Limb (tissue), 2 donors: Measurements from ENCODE around the gene FOXC1.

Experiments used
- DNase-seq, 2 donors: peaks; one replicate each; pipeline ENCODE4 v3.0.0-alpha.2; 2016; ENCODE audit errors: extremely low spot score in 2 of 2

The FOXC1 gene

DNA sequence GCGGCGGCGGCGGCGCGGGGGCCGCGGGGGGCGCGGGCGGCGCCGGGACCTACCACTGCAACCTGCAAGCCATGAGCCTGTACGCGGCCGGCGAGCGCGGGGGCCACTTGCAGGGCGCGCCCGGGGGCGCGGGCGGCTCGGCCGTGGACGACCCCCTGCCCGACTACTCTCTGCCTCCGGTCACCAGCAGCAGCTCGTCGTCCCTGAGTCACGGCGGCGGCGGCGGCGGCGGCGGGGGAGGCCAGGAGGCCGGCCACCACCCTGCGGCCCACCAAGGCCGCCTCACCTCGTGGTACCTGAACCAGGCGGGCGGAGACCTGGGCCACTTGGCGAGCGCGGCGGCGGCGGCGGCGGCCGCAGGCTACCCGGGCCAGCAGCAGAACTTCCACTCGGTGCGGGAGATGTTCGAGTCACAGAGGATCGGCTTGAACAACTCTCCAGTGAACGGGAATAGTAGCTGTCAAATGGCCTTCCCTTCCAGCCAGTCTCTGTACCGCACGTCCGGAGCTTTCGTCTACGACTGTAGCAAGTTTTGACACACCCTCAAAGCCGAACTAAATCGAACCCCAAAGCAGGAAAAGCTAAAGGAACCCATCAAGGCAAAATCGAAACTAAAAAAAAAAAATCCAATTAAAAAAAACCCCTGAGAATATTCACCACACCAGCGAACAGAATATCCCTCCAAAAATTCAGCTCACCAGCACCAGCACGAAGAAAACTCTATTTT, 2.0 kb downstream of the FOXC1 start:
- DNase-seq: no peak

DNA sequence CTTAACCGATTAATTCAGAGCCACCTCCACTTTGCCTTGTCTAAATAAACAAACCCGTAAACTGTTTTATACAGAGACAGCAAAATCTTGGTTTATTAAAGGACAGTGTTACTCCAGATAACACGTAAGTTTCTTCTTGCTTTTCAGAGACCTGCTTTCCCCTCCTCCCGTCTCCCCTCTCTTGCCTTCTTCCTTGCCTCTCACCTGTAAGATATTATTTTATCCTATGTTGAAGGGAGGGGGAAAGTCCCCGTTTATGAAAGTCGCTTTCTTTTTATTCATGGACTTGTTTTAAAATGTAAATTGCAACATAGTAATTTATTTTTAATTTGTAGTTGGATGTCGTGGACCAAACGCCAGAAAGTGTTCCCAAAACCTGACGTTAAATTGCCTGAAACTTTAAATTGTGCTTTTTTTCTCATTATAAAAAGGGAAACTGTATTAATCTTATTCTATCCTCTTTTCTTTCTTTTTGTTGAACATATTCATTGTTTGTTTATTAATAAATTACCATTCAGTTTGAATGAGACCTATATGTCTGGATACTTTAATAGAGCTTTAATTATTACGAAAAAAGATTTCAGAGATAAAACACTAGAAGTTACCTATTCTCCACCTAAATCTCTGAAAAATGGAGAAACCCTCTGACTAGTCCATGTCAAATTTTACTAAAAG, 2.7 kb downstream of the FOXC1 start:
- DNase-seq: no peak

DNA sequence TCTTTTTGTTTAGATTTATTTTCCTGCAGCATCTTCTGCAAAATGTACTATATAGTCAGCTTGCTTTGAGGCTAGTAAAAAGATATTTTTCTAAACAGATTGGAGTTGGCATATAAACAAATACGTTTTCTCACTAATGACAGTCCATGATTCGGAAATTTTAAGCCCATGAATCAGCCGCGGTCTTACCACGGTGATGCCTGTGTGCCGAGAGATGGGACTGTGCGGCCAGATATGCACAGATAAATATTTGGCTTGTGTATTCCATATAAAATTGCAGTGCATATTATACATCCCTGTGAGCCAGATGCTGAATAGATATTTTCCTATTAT, 3.2 kb downstream of the FOXC1 start:
- DNase-seq: peak in 1 of 2 donors; percentile 48

DNA sequence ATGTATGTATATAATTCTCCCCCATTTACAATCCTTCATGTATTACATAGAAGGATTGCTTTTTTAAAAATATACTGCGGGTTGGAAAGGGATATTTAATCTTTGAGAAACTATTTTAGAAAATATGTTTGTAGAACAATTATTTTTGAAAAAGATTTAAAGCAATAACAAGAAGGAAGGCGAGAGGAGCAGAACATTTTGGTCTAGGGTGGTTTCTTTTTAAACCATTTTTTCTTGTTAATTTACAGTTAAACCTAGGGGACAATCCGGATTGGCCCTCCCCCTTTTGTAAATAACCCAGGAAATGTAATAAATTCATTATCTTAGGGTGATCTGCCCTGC, 3.6 kb downstream of the FOXC1 start:
- DNase-seq: no peak

DNA sequence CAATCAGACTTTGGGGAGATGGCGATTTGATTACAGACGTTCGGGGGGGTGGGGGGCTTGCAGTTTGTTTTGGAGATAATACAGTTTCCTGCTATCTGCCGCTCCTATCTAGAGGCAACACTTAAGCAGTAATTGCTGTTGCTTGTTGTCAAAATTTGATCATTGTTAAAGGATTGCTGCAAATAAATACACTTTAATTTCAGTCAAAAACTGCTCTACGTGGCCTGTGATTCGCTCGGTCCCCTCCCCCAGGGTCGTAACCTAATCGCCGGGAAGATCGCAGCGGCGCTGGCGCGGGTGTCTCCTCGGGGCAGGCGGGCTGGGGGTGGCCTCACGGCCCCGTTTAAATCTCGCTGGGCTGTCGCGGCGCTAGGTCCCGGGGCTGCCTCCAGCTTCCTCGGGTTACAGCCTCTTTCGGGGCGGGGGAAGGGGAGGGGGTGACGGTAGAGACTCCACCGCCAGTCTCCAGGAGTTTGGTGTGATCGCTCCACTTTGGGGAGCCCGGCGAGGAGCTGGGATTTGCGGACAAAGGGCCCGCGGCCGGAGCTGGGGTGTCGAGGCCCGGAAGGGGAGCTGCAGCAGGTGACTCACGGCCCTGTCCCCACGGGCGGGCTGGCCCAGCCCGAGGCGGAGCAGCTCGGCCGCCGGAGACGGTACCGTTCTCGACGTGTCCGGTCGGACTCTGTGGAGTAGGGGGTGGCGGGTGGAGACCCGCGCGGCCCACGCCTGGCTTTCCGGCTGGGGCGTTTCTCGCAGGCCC, 4.2 kb downstream of the FOXC1 start:
- peak in 1 of 2 donors; percentile 75 for DNase-seq

DNA sequence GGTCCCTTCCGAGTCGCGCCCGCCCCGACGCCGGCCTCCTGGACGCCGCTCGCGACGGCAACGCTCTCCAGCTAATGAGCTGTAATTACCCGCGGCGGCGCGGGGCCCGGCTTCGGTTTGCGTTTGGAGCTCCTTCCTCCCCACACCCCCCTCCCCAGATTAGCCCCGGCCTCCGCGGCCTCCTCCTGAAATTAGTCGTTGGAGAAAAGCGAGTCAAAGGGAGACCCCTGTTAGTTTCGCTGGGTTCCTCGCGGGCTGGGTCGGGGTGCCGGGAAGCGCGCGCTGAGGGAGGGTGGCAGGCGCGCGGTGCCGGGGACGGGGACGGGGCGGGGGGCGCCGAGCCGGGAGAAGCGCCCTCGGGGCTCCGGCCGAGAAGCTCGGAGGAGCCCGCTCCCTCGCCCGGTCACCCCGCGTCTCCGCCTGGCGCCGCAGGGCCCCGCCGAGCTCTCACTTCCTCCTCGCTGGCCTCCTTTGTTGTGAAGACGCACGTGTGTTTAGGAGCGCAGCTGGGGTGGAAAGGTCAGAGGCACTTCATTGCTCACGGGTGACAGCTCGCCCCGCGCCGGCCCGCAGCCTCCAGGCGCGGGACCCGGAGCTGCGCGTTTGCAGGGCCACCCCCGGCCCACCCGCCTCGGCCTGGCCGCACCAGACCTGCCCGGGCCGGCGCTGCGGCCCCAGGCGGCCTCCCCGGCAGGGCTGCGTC, 4.9 kb downstream of the FOXC1 start:
- DNase-seq: peak in 1 of 2 donors; percentile 62

DNA sequence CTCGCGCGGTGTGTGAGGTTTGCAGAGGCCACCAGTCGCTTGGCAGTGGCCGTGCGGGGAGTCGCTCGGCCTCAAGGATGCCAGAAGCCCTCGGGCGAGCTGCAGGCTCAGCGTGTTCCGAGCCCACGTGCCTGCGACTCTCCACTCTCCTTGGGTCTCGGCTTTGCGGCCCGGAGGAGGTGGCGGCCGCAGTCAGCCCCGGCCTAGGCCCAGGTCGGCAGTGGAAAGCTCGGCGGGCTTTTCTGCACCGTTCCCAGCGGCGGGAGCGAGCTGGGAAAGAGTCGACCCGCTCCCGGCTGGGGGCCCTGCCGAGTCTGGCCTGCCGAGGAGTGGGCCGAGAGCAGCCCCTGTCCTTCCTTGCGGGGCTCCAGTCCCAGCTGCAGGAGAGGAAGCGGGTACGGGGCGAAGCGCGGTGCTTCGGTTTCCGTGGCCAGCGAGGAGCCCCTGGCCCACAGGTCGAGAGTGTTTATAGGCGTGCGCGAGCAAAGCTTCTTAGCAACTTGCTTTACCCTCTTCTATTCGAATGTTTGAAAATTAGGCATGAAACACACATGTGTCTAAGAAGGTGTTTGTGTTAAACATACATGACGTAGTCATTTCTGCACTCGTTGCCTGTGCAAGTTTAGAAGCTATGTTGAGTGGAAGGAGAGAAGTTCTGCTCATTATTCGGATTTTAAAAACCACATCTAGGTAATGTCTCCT, 5.6 kb downstream of the FOXC1 start:
- peak in 1 of 2 donors; percentile 51 for DNase-seq

DNA sequence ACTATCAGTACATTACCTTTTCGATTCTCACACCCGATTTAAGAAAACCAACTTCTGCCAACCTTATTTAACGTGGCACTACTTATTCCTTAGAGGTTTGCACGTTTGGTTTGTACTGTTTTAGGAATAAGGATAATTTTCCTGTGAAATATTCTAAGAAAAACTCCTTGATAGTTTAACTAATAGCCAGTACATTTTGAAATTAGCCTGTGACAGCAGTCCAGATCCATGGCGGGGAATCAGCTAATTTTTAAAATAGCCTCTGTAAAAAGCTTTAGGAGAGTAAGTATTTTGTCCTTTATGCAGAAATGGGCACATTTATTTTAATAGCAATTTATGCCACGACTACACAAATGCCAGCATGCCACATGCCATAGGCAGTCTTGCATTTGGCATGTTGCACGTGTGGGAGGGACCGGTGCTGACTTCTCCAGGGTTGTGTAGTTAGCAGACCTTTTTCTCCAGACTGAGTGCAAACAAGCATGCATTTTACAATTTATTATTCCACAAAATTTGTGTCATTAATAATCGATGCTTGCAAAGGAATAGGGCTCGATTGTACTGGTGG, 6.2 kb downstream of the FOXC1 start:
- peak in 1 of 2 donors; percentile 51 for DNase-seq

DNA sequence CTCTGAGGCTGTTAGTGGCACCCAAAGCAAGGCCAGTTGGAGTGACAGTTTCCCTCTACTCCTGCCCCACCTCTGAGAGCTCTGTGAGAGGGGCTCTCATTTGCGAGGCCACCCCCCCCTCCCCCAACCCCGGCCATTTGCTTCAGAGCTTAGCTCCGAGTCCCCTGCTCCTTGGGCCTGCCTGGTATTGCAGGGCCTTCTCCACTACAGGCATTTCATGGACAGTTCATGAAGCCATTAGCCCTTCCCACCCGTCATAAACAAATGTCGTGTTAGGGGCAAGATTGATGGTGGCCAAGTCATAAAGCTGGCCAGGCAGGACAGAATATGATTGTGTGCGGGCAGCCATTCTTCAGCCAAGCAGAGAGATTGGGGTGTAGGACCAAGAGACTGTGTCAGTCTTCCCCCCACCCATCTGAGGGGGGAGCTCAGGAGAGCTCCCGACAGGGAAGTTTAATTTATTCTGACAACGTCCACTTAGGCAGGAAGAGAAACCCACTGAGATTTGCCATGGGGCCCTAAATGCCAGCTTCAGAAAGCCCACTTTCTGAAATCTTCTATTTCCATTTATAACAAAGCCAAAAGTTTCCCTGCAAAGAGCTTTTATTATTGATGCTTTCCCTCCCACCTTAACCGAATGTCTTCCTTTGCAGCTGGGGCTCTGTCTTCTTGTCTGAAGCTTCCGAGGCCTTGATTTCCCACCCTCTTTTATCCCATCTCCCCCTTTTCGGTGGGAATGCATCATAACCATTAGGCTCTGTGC, 7.2 kb downstream of the FOXC1 start:
- peak in 1 of 2 donors; percentile 52 for DNase-seq

DNA sequence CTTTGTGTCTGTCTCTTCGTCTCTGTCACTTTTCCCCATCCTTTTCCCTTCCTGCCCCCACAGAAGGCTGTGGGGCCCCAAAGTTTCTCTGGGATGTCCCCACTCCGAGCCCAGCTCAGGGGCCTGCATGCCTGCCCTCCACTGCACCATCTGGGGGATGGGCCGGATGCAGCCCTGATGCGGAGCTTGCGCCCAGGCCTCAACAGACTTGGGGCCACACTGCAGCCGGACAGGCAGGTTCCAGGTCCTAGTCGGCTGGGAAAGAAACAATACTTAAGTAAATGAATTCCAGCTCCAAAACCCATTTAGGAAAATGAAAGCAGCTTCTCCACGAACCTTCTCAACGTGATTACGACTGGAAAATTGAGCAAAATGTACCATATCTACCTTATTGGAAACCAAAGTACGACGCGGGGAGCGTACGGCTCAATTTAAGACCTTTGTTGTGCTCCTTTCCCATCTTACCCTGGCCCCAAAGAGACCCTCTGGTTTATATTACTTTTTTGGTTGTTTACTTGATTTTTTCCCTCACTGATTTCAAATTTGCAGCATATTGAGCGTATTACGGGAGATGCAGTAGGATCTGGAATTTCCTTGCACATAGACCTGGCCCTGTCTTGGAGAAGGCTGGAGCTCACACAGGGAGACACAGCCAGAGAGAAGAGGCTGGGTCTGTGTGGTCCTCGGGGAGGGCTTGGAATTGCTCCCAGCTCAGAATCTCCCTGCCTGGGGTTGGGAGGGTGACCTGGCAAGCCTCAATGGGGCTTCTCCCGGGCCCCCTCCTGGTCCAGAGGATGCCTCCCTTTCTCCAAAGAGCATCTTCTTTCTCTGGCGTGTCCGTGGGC, 8.0 kb downstream of the FOXC1 start:
- peak in 1 of 2 donors; percentile 51 for DNase-seq

DNA sequence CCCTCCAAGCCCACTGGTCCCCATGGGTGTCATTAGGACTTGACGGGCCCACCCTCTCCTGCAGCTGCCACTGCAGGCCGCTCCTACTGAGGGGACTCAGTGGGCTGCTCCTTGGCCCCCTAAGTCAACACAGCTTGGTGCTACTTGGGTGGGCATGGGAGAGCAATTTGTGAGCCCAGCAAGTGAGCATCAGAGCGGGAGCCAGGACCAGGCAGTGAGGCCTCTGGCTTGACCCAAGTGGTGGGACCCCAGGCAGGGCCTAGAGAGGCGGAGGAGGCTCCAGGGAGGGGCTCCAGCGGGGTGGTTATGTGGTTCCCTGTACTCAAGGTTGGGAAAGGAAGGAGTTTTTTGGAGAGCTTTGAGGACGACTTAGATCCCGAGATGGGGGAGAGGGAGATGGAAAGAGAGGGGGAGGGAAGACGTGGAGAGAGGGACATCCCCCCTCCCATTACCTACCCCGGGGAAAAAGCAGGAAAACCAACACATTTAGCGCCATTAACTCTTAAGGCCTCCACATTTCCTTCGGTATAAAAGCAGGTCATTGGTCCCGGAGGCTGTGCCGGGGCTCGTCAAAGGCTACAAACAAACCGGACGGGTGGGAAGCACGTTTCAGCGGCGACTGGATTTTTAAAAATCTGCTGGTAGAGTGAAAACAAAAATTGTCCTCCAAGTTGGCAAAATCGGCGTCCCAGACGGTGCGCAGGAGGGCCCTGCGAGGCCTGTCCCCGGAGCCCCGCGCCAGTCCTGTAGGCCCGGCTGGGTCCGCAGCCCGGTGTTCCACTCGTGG, 8.8 kb downstream of the FOXC1 start:
- peak in 1 of 2 donors; percentile 66 for DNase-seq

DNA sequence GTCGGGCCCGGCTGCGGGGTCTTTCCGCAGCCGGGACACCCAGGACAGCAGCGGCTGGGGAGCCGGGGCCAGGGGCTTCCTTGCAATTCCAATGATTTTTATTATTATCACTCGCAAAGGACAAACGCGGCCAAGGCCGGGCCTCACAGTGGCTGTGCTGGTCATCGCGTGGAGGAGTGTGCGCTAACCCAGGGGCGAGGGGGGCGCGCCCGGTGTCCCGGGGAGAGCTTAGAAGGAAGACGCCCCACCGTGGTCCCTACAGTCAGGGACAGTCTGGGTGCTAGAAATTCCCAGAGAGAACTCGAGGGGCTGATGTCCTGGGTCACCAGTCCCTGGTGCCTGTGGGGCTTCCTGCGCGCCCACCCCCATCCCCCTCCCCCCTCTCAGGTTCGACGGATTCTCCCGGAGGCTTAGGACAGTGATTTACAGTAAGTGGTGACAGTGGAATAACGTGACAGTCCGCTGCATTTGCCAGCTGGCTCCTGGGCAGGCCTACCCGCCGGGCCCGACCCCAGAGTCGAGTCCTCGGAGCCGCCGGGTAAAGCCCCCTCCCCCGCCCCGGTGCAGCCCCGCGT, 9.5 kb downstream of the FOXC1 start:
- DNase-seq: peak in 1 of 2 donors; percentile 55

DNA sequence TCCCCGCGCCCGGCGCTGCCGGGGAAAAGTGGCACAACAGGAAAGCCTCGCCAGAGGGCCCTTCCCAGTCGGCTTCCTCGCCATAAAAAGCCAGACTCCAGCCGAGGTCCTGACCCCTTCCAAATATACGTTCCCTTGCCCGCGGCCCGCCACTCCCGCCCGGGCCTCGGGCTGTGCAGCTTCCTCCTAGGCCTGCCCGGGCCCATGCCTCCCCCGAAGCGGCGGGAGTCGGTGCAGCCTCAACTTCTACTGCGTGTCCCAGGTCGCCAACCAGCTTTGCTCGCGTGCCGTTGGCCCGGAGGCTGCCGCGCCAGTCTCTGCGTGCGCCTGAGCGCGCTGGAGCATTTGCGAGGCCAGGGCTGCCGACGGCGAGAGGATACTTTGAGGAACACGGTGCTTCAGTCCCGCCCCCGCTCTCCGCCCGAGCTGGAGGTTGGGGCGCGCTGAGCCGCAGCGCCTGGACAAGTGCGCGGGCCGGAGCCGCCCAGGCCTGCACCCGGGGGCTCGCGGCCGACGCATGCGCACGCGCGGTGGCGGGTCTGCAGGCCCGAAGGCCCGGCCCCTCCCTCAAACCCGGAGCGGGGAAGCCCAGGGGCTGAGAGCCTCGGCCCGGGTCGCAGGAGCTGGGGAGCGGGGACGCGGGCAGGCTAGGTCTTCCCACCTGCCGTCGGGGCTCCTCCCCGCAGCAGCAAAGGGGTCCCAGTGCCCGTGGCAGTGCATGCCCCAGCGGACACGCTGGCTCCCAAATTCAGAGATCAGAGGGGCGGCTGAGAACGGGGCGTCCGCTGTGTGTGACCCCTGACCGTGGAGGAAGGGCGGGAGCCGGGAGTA, 10.2 kb downstream of the FOXC1 start:
- peak in 1 of 2 donors; percentile 63 for DNase-seq

DNA sequence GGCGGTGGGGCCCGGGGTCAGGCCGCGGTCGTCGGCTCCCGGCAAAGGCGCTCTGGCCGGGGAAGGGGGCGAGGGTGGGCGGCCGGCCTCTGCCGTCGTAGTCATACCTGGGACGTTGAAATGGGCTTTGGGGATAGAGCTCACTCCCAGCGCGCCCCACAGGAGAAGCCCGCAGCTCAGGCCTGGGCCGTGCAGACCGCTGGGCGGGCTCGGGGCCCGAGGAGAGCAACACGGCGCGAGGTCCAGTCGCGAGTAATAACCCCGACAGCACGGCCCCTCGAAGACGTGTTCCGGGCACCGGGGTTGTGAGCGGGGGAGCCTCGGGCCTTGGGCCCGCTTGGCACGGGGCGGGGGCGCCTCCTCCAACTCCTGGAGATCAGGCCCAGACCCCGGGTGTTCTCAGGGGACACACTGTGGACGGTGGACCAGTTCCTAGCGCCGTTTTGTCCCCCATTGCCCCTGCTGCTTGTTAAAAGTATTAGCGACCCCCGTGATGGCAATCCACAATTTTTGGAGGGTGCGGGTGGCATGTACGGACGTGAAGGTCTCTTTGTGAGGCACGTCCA, 10.9 kb downstream of the FOXC1 start:
- DNase-seq: no peak

DNA sequence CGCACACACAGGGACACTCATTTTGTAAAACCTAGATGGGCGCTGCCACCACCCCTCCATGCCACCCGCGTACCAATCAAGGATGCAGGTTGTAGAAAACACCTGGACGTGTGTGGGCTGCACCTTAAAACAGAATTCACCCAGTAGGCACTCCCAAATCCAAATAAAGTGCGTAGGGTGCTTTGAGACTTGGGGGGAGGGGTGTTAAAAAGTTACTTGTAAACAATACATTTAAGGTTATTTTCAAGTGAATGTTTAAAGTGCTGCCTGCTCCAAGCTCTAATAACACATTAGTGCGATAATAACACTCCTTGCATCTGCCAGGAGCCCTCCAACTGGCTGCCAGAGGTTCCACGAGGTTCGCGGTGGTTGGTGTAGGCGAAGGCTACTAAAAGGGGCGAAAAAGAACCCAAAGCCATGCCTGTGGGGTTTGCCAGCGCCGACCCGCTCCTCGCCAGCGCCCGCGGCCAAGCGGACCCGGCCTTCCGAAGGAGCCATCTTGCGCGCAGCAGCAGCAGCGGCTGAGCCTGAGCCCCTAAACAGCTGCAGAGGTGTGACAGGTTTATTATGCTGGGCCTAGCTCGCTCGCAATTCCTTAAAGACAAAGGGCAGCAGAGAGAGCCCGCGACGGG, 11.5 kb downstream of the FOXC1 start:
- DNase-seq: no peak

DNA sequence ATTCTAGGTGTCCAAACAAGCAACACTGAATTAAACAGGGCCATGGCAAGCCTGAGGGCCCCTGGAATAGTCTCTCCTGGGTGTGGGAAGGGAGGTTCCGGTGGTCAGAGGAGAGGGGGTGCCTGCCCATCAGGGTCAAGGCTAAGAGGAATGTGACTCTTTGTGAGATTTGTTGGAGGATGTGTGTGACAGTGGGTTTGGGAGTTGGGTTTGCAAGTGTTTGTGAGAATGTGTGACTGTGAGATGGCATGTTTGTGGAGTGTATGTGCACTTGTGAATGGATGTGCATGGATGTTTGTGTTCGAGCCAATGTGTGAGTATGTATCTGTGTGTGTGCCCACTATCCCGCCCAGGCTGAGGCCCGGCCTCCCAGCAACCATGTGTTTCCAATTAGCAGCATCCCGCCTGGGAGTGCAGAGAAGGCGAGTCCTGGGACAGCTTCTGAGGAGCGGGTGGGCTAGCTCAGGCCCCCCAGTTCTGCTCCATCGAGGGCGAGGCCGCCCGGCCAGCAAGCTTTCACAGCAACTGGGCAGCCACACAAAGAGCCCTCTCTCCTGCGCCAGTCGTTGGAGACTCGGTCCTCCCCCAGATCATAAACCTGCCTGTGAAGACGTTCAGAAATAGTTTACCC, 12.6 kb downstream of the FOXC1 start:
- DNase-seq: peak in 1 of 2 donors; percentile 72
